HG03025 (cell line): ENCODE results near the gene PPFIBP2.

ENCODE experiments used
- ATAC-seq: cut with Tn5 transposase; IDR thresholded peaks from one replicate; pipeline ENCODE4 v1.9.1; 2021; ENCODE audit warnings: mild to moderate bottlenecking, moderate library complexity; ENCODE audit not compliant: unreplicated experiment, low FRiP score

Gene PPFIBP2

DNA sequence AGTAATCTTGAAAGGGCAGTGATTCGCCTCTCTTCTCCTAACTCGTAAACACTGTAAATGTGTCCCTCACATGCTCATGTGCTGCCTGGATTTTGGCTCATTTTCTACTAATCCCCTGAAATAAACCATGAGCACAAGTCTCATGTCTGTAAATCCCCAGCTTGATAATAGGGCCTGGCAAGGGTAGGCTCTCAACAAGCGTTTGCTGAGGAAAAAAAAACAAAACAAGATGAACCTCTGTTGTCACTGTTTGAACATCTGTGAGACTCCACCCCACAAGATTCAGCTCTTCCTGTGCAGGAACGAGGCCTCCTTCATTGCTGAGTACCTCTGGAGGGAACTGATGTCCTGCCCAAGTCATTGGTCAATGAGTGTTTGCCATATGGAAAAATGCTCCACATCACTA, 164.0 kb downstream of the PPFIBP2 start:
- no peak for ATAC-seq

DNA sequence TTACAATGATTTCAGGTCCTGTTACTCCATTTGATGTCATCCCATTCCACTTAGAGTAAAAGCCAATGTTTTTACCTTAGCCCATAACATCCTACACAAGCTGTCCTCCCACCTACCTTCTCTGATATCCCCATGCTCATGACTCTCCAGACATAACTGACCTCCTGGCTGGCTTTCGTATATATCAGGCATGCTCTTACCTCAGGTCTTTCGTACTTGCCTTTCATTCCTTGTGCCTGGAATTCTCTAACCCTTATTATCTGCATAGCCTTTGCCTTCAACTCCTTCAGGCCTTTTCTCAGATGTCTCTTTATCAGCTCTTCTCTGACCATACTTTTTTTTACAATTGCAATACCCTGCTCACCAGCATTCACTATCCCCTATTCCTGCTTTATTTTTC, 169.8 kb downstream of the PPFIBP2 start:
- no peak for ATAC-seq

DNA sequence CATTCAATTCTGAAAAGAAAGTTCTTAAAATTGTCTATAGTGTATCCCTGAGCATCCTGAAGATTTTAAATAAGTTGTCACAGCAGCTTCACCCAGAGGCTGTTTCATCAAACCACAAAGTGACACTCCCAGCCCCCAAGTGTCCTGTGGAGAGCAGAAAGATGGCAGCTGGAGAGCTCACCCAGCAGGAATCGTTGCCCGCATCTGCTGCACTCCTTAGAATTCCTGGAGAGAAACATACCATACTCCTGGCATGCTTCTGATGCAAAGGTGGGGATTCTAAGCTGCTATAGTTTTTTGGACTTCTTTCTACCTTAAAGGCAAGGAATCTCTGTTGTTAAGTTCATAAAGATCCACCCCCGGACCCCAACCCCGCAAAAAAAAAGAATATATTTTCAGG, 173.0 kb downstream of the PPFIBP2 start:
- no peak for ATAC-seq

DNA sequence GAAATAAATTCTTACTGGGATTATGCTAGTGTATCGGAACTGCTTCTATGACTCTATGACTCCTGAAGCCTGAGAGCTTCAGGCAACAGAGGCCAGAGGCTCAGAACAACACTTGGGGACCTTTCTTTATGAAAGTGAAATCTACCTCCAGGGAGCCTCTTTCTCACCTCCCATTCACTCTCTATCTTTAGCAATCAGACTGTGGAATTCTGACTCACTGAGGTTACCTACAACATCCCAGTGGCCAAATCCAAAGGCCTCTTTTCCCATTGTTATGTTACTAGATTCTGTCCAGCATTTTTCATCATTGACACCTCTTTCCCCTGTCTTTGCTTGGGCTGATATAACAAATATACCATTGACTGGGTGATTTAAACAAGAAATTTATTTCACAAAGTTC, 173.6 kb downstream of the PPFIBP2 start:
- ATAC-seq: no peak

DNA sequence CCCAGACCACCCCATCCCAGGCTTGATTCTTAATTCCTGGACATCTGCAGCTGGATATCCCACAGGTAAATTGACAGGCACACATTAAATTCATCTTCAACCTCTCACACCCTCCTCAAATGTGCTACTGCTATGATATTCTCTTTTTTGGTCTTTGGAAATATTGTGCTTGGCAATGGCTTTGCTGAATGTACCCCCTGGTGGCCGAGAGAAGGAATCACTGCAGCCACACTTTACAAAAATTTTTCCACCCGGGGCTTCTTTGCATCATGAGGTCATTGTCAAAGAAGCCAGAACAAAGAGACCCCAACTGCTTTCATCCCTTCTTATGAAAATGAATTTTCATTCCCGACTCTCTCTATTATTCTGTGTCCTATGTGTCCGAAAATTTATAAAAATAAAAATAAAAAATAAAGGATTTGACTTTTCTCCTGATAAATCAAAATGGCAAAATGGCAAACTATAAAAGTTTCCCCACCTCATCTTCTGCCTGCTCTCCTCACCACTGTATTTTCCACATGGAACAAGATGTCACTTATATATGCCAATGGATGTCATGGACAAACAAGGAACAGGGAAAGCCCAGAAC, 174.5 kb downstream of the PPFIBP2 start:
- ATAC-seq: no peak

DNA sequence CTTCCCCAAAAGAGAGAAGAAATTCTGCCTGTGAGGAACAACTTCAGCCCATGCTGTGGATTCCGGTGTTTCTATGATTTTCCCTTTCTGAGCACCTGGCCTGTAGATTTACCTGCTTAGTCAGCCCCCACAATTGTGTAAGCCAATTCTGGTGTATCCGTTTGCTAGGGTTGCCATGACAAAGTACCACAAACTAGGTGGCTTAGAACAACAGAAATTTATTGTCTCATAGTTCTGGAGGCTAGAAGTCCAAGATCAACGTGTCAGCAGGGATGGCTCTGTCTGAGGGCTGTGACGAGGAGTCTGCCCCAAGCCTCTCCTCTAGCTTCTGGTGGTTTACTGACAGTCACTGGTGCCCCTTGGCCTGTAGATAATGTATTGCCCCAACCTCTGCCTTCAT, 175.4 kb downstream of the PPFIBP2 start:
- no peak for ATAC-seq

DNA sequence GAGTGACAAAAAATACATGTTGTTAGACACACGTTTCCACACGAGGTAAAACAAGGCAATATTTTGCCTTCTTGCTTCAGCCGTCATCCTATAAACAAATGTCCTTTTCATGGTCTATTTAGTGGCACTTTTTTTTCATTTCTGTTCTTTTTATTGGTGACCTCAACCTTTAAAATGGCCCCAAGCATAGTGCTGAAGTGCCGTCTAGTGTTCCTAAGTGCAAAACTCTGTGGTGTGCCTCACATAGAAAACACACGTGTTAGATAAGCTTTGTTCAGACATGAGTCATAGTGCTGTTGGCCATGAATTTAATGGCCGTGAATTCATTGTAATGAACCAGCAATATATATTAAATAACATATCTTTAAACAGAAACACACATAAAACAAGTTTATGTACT, 176.8 kb downstream of the PPFIBP2 start:
- no peak for ATAC-seq

DNA sequence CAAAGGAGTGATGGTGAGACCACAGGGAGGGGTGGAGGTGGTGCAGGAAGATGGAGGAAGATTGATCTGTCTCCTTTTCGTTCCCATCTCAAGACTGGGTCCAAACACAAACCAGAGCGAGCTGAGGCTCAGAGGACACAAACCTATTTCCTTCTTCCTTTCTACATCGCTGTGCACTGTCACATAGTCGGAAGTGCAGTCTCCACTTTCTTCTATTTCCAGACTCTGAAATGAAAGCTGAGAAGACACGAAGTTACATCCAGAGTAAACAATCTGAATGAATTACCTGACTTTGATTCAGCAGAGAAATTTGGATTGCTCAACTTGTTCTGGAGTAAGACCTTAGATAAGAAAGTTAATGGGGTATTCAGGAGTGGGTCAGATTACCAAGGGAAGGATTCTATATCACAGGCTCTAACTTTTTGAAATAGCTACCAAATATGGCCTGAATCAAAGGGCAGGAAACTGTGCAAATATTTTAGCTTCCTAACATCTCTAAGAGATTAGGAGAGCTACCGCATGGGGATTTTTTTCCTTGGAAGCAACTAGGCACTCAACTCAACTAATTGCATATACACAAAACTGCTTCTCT, 178.1 kb downstream of the PPFIBP2 start:
- ATAC-seq: no peak

DNA sequence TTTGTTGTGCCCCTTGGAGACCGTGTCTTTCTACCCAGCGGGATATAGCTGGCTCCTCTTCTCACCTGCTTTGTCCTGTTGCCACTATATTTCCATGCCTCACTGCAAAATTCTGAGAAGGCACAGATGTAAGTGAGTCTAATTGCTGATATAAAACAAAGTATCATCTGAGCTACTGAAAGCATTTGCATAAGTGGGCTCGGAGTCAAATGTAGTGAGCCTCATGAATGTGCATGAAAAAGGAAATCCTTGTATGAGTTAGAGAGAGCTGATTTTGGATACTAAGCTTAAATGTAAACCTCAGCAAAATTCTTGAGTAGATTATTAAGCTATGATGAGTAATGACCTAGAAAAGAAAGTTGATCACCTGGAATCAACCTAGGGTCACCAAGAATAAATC, 178.6 kb downstream of the PPFIBP2 start:
- no peak for ATAC-seq

DNA sequence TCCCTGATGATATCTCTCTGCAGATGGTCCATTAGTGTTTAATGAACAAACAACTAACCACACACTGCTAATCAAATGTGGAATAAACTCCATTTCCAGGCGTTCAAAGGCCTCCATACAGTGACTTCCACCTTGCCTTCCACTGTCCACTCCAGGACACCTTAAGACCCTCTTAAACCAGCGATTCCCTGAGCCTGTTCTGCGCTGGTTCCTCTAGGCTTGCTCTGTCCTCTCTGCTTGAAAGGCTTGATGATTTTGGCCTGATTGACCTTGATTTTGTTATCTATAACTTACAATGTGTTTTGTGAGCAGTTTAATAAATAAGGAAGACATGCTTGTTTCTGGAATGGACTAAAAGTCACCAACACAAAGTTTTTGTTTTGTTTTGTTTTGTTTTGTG, 180.4 kb downstream of the PPFIBP2 start:
- ATAC-seq: no peak

DNA sequence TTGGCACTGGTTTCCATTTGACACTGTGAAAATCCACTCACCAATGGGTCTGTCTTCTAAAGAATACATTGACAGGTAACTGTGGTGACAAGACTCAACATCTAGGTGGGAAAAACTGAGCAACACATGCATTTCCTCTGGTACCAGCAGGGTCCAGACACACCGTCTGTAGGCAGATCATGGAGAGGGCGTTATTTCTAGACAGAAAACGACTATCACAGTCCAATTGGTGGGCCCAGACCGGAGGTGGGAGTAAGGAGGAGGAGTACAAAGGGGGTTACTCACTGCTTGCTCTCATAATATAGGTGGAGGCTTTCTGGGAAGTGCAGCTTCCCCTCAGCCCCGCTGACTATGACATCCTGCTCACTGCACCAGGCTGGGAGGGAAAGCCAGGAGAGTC, 182.6 kb downstream of the PPFIBP2 start:
- ATAC-seq: no peak
